Esophagus (tissue), 2 donors: Measurements from ENCODE around the gene GABRB2. TPM values are rescaled to one million over a fixed set of nuclear protein-coding genes. Genes with fewer than 3 reads are reported as not detected.

Experiments used
- H3K27ac ChIP-seq, 2 donors: one replicate each; pipeline ENCODE4 v1.5.1; 2013; ENCODE audit warnings: low read depth in 2 of 2, mild to moderate bottlenecking in 2 of 2, inconsistent platforms in 1 of 2, low read length in 1 of 2, moderate library complexity in 1 of 2
- H3K27me3 ChIP-seq, 2 donors: one replicate each; pipeline ENCODE4 v1.6.1; 2013; ENCODE audit warnings: low read length in 2 of 2, control low read depth in 1 of 2, mild to moderate bottlenecking in 1 of 2; ENCODE audit not compliant: insufficient read depth in 2 of 2, control insufficient read depth in 1 of 2
- H3K36me3 ChIP-seq, 2 donors: one replicate each; pipeline ENCODE4 v1.6.1; 2013; ENCODE audit warnings: low read length in 1 of 2; ENCODE audit not compliant: control insufficient read depth in 2 of 2, insufficient read depth in 2 of 2
- H3K4me1 ChIP-seq, 2 donors: one replicate each; pipeline ENCODE4 v1.6.1; 2013; ENCODE audit warnings: low read length in 1 of 2; ENCODE audit not compliant: control insufficient read depth in 2 of 2, insufficient read depth in 2 of 2
- H3K4me3 ChIP-seq, 2 donors: one replicate each; pipeline ENCODE4 v1.5.1; 2013; ENCODE audit warnings: low read length in 2 of 2, mild to moderate bottlenecking in 2 of 2, low read depth in 1 of 2, moderate library complexity in 1 of 2
- H3K9me3 ChIP-seq, 2 donors: one replicate each; pipeline ENCODE4 v1.6.1; 2013; ENCODE audit warnings: mild to moderate bottlenecking in 2 of 2, low read depth in 1 of 2, low read length in 1 of 2, moderate library complexity in 1 of 2; ENCODE audit not compliant: control insufficient read depth in 2 of 2, insufficient read depth in 1 of 2
- WGBS, 2 donors: extraction: QIAGEN DNeasy Blood & Tissue Kit; methylation state at CpG; one replicate each; pipeline ENCODE4 v1.1.7; 2013; 5-methylcytosine and 5-hydroxymethylcytosine counted together
- polyA plus RNA-seq, 2 donors: library from polyadenylated mRNA; stranded (reverse); fragments of 200-250 nt; gene quantifications; one replicate each; pipeline ENCODE4 v1.2.3, GENCODE V29; 2013
- donor health status: healthy with polysubstance abuse.
- donor health status: Bipolar disorder and iron deficiency.

Gene GABRB2
- polyA plus RNA-seq, 2 donors = 0.02 to 0.08 TPM

GRCh38 chr5:161277011-161277410, 269.5 kb downstream of the GABRB2 start:
- Histone ChIP-seq H3K4me1 (no peaks in the 10 kb centered on the region), H3K4me3 (no peak overlapping the region), H3K9me3 (no peaks in the 10 kb centered on the region), H3K36me3 (no peaks in the 10 kb centered on the region), H3K27me3 (no peaks in the 10 kb centered on the region), H3K27ac (no peak overlapping the region)
- 71 to 78% methylated on average over 1 of the region's 1 CpG for WGBS, 2 donors

- H3K9me3 ChIP-seq = no peaks in the 10 kb centered on the region
- H3K27me3 ChIP-seq = no peaks in the 10 kb centered on the region
- no peaks in the 10 kb centered on the region for H3K4me1 ChIP-seq
- no peak overlapping the region for H3K4me3 ChIP-seq
- no peaks in the 10 kb centered on the region for H3K36me3 ChIP-seq
- no peak overlapping the region for H3K27ac ChIP-seq
- 36 to 72% methylated on average over 2 of the region's 2 CpGs for WGBS, 2 donors
These were observed 271.6 kb downstream of the GABRB2 start for GRCh38 chr5:161274951-161275350.

GRCh38 chr5:161273410-161273809, 273.1 kb downstream of the GABRB2 start:
- no peak overlapping the region for H3K27ac ChIP-seq
- no peaks in the 10 kb centered on the region for H3K27me3 ChIP-seq
- H3K9me3 ChIP-seq = no peaks in the 10 kb centered on the region
- H3K36me3 ChIP-seq = no peaks in the 10 kb centered on the region
- no peak overlapping the region for H3K4me3 ChIP-seq
- H3K4me1 ChIP-seq = no peaks in the 10 kb centered on the region

- no peaks in the 10 kb centered on the region for H3K27me3 ChIP-seq
- H3K36me3 ChIP-seq = no peaks in the 10 kb centered on the region
- no peak overlapping the region for H3K4me3 ChIP-seq
- no peaks in the 10 kb centered on the region for H3K4me1 ChIP-seq
- no peaks in the 10 kb centered on the region for H3K9me3 ChIP-seq
- WGBS, 2 donors = 79 to 80% methylated on average over 1 of the region's 1 CpG
- H3K27ac ChIP-seq = no peak overlapping the region
These were observed 274.7 kb downstream of the GABRB2 start for GRCh38 chr5:161271816-161272215.

GRCh38 chr5:161269125-161269524, 277.4 kb downstream of the GABRB2 start:
- no peaks in the 10 kb centered on the region for H3K4me1 ChIP-seq
- H3K36me3 ChIP-seq = no peaks in the 10 kb centered on the region
- H3K4me3 ChIP-seq = no peak overlapping the region
- H3K9me3 ChIP-seq = no peaks in the 10 kb centered on the region
- H3K27ac ChIP-seq = no peak overlapping the region
- no peaks in the 10 kb centered on the region for H3K27me3 ChIP-seq

- Histone ChIP-seq H3K36me3 (no peaks in the 10 kb centered on the region), H3K9me3 (no peaks in the 10 kb centered on the region), H3K4me1 (no peaks in the 10 kb centered on the region), H3K4me3 (no peak overlapping the region), H3K27ac (no peak overlapping the region), H3K27me3 (no peaks in the 10 kb centered on the region)
- 97% methylated on average over 1 of the region's 1 CpG for WGBS, 2 donors
These were observed 279.6 kb downstream of the GABRB2 start for GRCh38 chr5:161266954-161267353.

GRCh38 chr5:161265006-161265405, 281.5 kb downstream of the GABRB2 start:
- no peaks in the 10 kb centered on the region for H3K4me1 ChIP-seq
- 70 to 76% methylated on average over 4 of the region's 4 CpGs for WGBS, 2 donors
- no peak overlapping the region for H3K27ac ChIP-seq
- H3K27me3 ChIP-seq = no peaks in the 10 kb centered on the region
- H3K9me3 ChIP-seq = no peaks in the 10 kb centered on the region
- H3K36me3 ChIP-seq = no peaks in the 10 kb centered on the region
- H3K4me3 ChIP-seq = no peak overlapping the region

- no peaks in the 10 kb centered on the region for H3K36me3 ChIP-seq
- no peak overlapping the region for H3K4me3 ChIP-seq
- no peaks in the 10 kb centered on the region for H3K27me3 ChIP-seq
- H3K4me1 ChIP-seq = no peaks in the 10 kb centered on the region
- H3K9me3 ChIP-seq = no peaks in the 10 kb centered on the region
- H3K27ac ChIP-seq = no peak overlapping the region
These were observed 283.3 kb downstream of the GABRB2 start for GRCh38 chr5:161263191-161263590.

- 78 to 83% methylated on average over 4 of the region's 4 CpGs for WGBS, 2 donors
- no peaks in the 10 kb centered on the region for H3K9me3 ChIP-seq
- H3K4me1 ChIP-seq = no peaks in the 10 kb centered on the region
- no peaks in the 10 kb centered on the region for H3K27me3 ChIP-seq
- H3K36me3 ChIP-seq = no peaks in the 10 kb centered on the region
- no peak overlapping the region for H3K4me3 ChIP-seq
- H3K27ac ChIP-seq = no peak overlapping the region
These were observed 284.7 kb downstream of the GABRB2 start for GRCh38 chr5:161261668-161262323.

- no peaks in the 10 kb centered on the region for H3K4me1 ChIP-seq
- no peaks in the 10 kb centered on the region for H3K9me3 ChIP-seq
- no peak overlapping the region for H3K4me3 ChIP-seq
- H3K36me3 ChIP-seq = no peaks in the 10 kb centered on the region
- H3K27me3 ChIP-seq = no peaks in the 10 kb centered on the region
- no peak overlapping the region for H3K27ac ChIP-seq
These were observed 288.1 kb downstream of the GABRB2 start for GRCh38 chr5:161258438-161258837.
